Keratinocyte (primary cell): ENCODE measurements around the gene ZMYM1. TPM values are rescaled to one million over a fixed set of nuclear protein-coding genes. Genes with fewer than 3 reads are reported as not detected.

ENCODE experiments used
- DNase-seq: peaks from one replicate; pipeline ENCODE4 v3.0.0-alpha.2; 2011; ENCODE audit warnings: low read depth, missing footprints, low spot score
- FAIRE-seq: peaks from 2 replicates; lab custom pipeline; 2011; peaks lifted over from hg19 to GRCh38; lab: Jason Lieb, UNC
- H2AFZ ChIP-seq: 2 replicates; pipeline ENCODE4 v1.6.0; 2012; ENCODE audit warnings: low read length, control low read depth, inconsistent platforms; ENCODE audit not compliant: control insufficient read depth
- H3K27ac ChIP-seq: 2 replicates; pipeline ENCODE4 v1.5.1; 2011; ENCODE audit warnings: low read length; ENCODE audit not compliant: control insufficient read depth, insufficient read depth
- H3K27me3 ChIP-seq: 3 replicates; pipeline ENCODE4 v1.6.0; 2011; ENCODE audit warnings: low read length; ENCODE audit not compliant: control insufficient read depth, insufficient read depth; ENCODE audit errors: extremely low read depth
- H3K36me3 ChIP-seq, 2 experiments: 2 replicates in 1 of 2; 3 replicates in 1 of 2; pipeline ENCODE4 v1.5.1; 2011; ENCODE audit warnings: low read length in 2 of 2, mild to moderate bottlenecking in 1 of 2; ENCODE audit not compliant: control insufficient read depth in 2 of 2, insufficient read depth in 2 of 2; ENCODE audit errors: extremely low read depth in 1 of 2
- H3K4me1 ChIP-seq: 3 replicates; pipeline ENCODE4 v1.5.1; 2011; ENCODE audit warnings: low read length; ENCODE audit not compliant: control insufficient read depth, insufficient read depth; ENCODE audit errors: extremely low read depth
- H3K4me2 ChIP-seq: 3 replicates; pipeline ENCODE4 v1.6.0; 2011; ENCODE audit warnings: low read depth, low read length; ENCODE audit not compliant: control insufficient read depth, insufficient read depth; ENCODE audit errors: extremely low read depth
- H3K4me3 ChIP-seq, 3 experiments: fragments of 200-600 bp in 1 of 3; sonication (generic) in 1 of 3; 2 replicates in 2 of 3; 3 replicates in 1 of 3; pipeline ENCODE4 v1.5.1; 2011 to 2016; ENCODE audit warnings: low read length in 3 of 3, mild to moderate bottlenecking in 3 of 3, control low read depth in 2 of 3, inconsistent platforms in 1 of 3, low read depth in 1 of 3, mixed read lengths in 1 of 3, mixed run types in 1 of 3, moderate library complexity in 1 of 3; ENCODE audit not compliant: control insufficient read depth in 2 of 3, insufficient read depth in 2 of 3; ENCODE audit errors: extremely low read depth in 1 of 3
- H3K79me2 ChIP-seq: 2 replicates; pipeline ENCODE4 v1.6.0; 2012; ENCODE audit warnings: low read length; ENCODE audit not compliant: control insufficient read depth, insufficient read depth
- H3K9ac ChIP-seq: 3 replicates; pipeline ENCODE4 v1.6.0; 2011; ENCODE audit warnings: low read length; ENCODE audit not compliant: control insufficient read depth, insufficient read depth; ENCODE audit errors: extremely low read depth
- H3K9me1 ChIP-seq: 3 replicates; pipeline ENCODE4 v1.6.0; 2011; ENCODE audit warnings: low read length; ENCODE audit not compliant: control insufficient read depth, insufficient read depth; ENCODE audit errors: extremely low read depth
- H3K9me3 ChIP-seq: 2 replicates; pipeline ENCODE4 v1.5.1; 2012; ENCODE audit warnings: low read depth, low read length; ENCODE audit not compliant: control insufficient read depth
- H4K20me1 ChIP-seq: 3 replicates; pipeline ENCODE4 v1.6.0; 2011; ENCODE audit warnings: low read length; ENCODE audit not compliant: control insufficient read depth, insufficient read depth; ENCODE audit errors: extremely low read depth
- CTCF ChIP-seq, 3 experiments: IDR thresholded peaks in 1 of 3; conservative IDR thresholded peaks in 1 of 3; optimal IDR thresholded peaks in 1 of 3; 2 replicates in 2 of 3; 3 replicates in 1 of 3; pipeline versions ENCODE3 to v1.5.1; 2011; ENCODE audit warnings: low read length in 3 of 3, mild to moderate bottlenecking in 3 of 3, moderate library complexity in 2 of 3, control low read depth in 1 of 3, inconsistent platforms in 1 of 3; ENCODE audit not compliant: insufficient read depth in 2 of 3; ENCODE audit errors: extremely low read depth in 1 of 3
- EZH2 ChIP-seq: IDR thresholded peaks from one replicate; pipeline ENCODE4 v1.6.1; 2012; ENCODE audit warnings: inconsistent platforms, mild to moderate bottlenecking, low read length, moderate library complexity
- dilution Hi-C: fragments of 300-500 bp; cut with MboI; formaldehyde crosslinking; loops from one replicate; pipeline ENCODE4 v1.7.0; 2020; ENCODE audit warnings: low sequenced_read_pairs; ENCODE audit not compliant: extremely low pct_ligation_motif_present
- polyA plus RNA-seq, 5 experiments: library from polyadenylated mRNA; depleted of rRNA in 3 of 5; stranded (reverse) in 3 of 5; stranded (forward) in 1 of 5; unstranded in 1 of 5; fragments of >200 nt; gene quantifications; 1 replicate in 1 of 5; 2 replicates in 3 of 5; 3 replicates in 1 of 5; pipeline versions ENCODE4 v1.2.1 to v1.2.3, GENCODE V29; 2011 to 2012; ENCODE audit warnings: missing spikeins in 2 of 5, low read depth in 1 of 5, low replicate concordance in 1 of 5

Gene ZMYM1
- polyA plus RNA-seq, 1 donor (not counting 4 experiments of a cell fraction or from before 2014, with no cell fraction given): 21.2 TPM

- Histone ChIP-seq H3K36me3 (peaks cover 0 to 4% of the 10 kb centered on the region in 2 experiments), H3K79me2 (no peaks in the 10 kb centered on the region), H3K4me3 (no peak overlapping the region), H3K9me1 (no peaks in the 10 kb centered on the region), H3K4me1 (no peaks in the 10 kb centered on the region), H3K9ac (no peak overlapping the region), H3K27ac (no peak overlapping the region), H4K20me1 (no peaks in the 10 kb centered on the region), H2AFZ (no peak overlapping the region), H3K4me2 (no peak overlapping the region), H3K9me3 (no peaks in the 10 kb centered on the region), H3K27me3 (no peaks in the 10 kb centered on the region)
- no peak for FAIRE-seq
- TF ChIP-seq EZH2 (no peak), CTCF (optimal IDR thresholded peaks at IDR 0.05 in 1 of 3, IDR thresholded peaks at IDR 0.05 in 1 of 3, conservative IDR thresholded peaks at IDR 0.05 in 1 of 3; ENCODE audit: extremely low read depth in 1 of 3, insufficient read depth in 2 of 3, low read length in 3 of 3) (no peak)
- dilution Hi-C loops: no loop called here
- no peak for DNase-seq
Measured at GRCh38 chr1:35112668-35113067, 33.5 kb downstream of the ZMYM1 start.

- H3K36me3 ChIP-seq: peaks cover 0 to 3% of the 10 kb centered on the region in 2 experiments
- no peak overlapping the region for H3K4me2 ChIP-seq
- no peaks in the 10 kb centered on the region for H3K9me1 ChIP-seq
- no peak for DNase-seq
- H3K79me2 ChIP-seq: no peaks in the 10 kb centered on the region
- no peak overlapping the region for H3K9ac ChIP-seq
- TF ChIP-seq EZH2 (no peak), CTCF (optimal IDR thresholded peaks at IDR 0.05 in 1 of 3, IDR thresholded peaks at IDR 0.05 in 1 of 3, conservative IDR thresholded peaks at IDR 0.05 in 1 of 3; ENCODE audit: extremely low read depth in 1 of 3, insufficient read depth in 2 of 3, low read length in 3 of 3) (no peak)
- H3K4me1 ChIP-seq: no peaks in the 10 kb centered on the region
- no peaks in the 10 kb centered on the region for H3K9me3 ChIP-seq
- no peak for FAIRE-seq
- H4K20me1 ChIP-seq: no peaks in the 10 kb centered on the region
- H3K27ac ChIP-seq: no peak overlapping the region
- H3K27me3 ChIP-seq: no peaks in the 10 kb centered on the region
- H3K4me3 ChIP-seq: no peak overlapping the region
- no peak overlapping the region for H2AFZ ChIP-seq
- dilution Hi-C loops: no loop called here
Measured at GRCh38 chr1:35115459-35116383, 36.5 kb downstream of the ZMYM1 start.
